ENCODE data around the gene CIPC.

Gene CIPC

DNA sequence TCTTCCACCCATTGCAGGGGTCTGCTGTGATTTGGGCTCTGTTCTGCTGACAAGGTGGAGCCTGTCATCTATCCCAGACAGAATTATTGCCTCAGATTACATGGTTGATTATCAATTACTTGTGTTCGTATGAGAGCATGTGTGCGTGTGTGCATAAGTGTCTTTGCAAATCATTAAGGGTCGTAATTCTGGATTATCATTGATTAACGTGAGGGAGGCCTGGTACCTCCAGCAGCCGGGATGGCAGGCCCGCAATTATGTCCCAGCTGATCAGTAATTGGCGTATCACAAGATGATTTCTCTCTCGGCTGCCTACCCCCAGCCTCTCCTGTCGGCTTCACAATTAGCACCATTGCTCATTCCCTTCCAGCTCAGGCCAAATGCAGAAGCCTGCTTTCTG lies 39.9 kb upstream of the CIPC start:
- CTCF ChIA-PET, result interaction anchor here (0.8 to 20.1 kb wide), 5 partner anchors 11 to 177 kb away, joined by 3 to 791 read pairs (median 33); no protein-coding TSS in a partner anchor
- 97% methylated on average over 8 of the region's 9 CpGs for WGBS (ENCODE audit: insufficient coverage)
- H3K27me3 ChIP-seq (replicated peaks in 2 of 5; ENCODE audit: control insufficient read depth in 4 of 5, insufficient read depth in 5 of 5, low read length in 4 of 5), result no peaks in the 10 kb centered on the region

GRCh38 chr14:77058785-77059184 lies 39.3 kb upstream of the CIPC start:
- Histone ChIP-seq H3K4me1 (ENCODE audit: control extremely low read depth in 1 of 4, control insufficient read depth in 4 of 4, insufficient read depth in 4 of 4, low read length in 3 of 4) (peaks cover 0 to 8% (median 0%) of the 10 kb centered on the region in 4 experiments), H3K9me3 (ENCODE audit: control extremely low read depth in 1 of 5, control insufficient read depth in 4 of 5, insufficient read depth in 2 of 5, low read depth in 1 of 5, low read length in 4 of 5) (peaks cover 0 to 6% (median 0%) of the 10 kb centered on the region in 5 experiments), H3K27ac (ENCODE audit: insufficient read depth in 1 of 2, low read depth in 1 of 2, low read length in 2 of 2, poor library complexity in 1 of 2, severe bottlenecking in 2 of 2) (no peak overlapping the region), H3K4me3 (ENCODE audit: control insufficient read depth in 1 of 7, extremely low read depth in 1 of 7, insufficient read depth in 4 of 7, low read depth in 2 of 7, low read length in 6 of 7) (no peak overlapping the region), H3K27me3 (replicated peaks in 2 of 5; ENCODE audit: control insufficient read depth in 4 of 5, insufficient read depth in 5 of 5, low read length in 4 of 5) (no peaks in the 10 kb centered on the region), H3K36me3 (ENCODE audit: control insufficient read depth in 4 of 4, insufficient read depth in 4 of 4, low read length in 3 of 4) (no peaks in the 10 kb centered on the region)
- ChIA-PET POLR2A (no interaction called here), CTCF (interaction anchor here (0.8 to 20.1 kb wide), 7 partner anchors 11 to 177 kb away, joined by 3 to 791 read pairs (median 9); no protein-coding TSS in a partner anchor)
- no peak for DNase-seq
- 94% methylated on average over 9 of the region's 9 CpGs for WGBS (ENCODE audit: insufficient coverage)

More for the DNA sequence above, 39.9 kb upstream of the CIPC start:
- H3K4me3 ChIP-seq (ENCODE audit: control insufficient read depth in 1 of 7, extremely low read depth in 1 of 7, insufficient read depth in 4 of 7, low read depth in 2 of 7, low read length in 6 of 7), result no peak overlapping the region
- H3K27ac ChIP-seq (ENCODE audit: insufficient read depth in 1 of 2, low read depth in 1 of 2, low read length in 2 of 2, poor library complexity in 1 of 2, severe bottlenecking in 2 of 2), result no peak overlapping the region
- H3K36me3 ChIP-seq (ENCODE audit: control insufficient read depth in 4 of 4, insufficient read depth in 4 of 4, low read length in 3 of 4), result no peaks in the 10 kb centered on the region
- H3K9me3 ChIP-seq (ENCODE audit: control extremely low read depth in 1 of 5, control insufficient read depth in 4 of 5, insufficient read depth in 2 of 5, low read depth in 1 of 5, low read length in 4 of 5), result peaks cover 0 to 6% (median 0%) of the 10 kb centered on the region in 5 experiments
- no peak for DNase-seq
- POLR2A ChIA-PET, result no interaction called here
- peaks cover 0 to 9% (median 2%) of the 10 kb centered on the region in 4 experiments for H3K4me1 ChIP-seq (ENCODE audit: control extremely low read depth in 1 of 4, control insufficient read depth in 4 of 4, insufficient read depth in 4 of 4, low read length in 3 of 4)

DNA sequence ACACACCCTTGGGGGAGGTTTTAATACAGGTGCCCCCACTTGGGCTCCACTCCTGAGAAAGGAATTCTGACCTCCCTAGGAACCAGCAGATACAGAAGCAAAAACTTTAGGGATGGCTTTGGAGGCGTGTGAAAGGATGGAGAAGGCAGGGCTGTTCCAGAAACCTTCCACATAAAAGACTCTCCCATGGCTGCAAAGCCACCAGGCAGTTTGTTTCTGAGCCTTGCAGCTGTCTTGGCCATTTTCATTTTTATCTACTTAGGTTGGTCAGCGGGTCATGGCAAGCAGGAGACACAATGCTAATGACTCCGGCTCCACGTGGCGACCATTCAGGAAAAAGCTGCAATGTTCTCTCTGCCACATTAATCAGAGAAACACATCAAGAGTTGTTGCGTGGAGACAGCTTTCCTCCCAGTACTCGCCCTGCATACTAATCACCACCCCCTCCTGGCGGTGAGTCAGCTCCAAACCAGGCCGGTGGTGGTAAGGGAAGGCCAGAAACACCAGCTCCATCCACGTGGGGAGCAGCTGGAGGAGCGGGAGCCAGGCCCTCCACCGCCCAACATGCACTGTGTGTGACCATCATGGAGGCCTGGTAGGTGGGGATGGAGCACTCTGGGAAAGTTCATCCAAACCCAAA lies 38.7 kb upstream of the CIPC start:
- ChIA-PET CTCF (interaction anchor here (1.4 to 20.1 kb wide), 8 partner anchors 10 to 178 kb away, joined by 3 to 791 read pairs (median 8); no protein-coding TSS in a partner anchor), POLR2A (no interaction called here)
- Histone ChIP-seq H3K36me3 (ENCODE audit: control insufficient read depth in 4 of 4, insufficient read depth in 4 of 4, low read length in 3 of 4) (no peaks in the 10 kb centered on the region), H3K9me3 (ENCODE audit: control extremely low read depth in 1 of 5, control insufficient read depth in 4 of 5, insufficient read depth in 2 of 5, low read depth in 1 of 5, low read length in 4 of 5) (peaks cover 0 to 6% (median 0%) of the 10 kb centered on the region in 5 experiments), H3K27ac (ENCODE audit: insufficient read depth in 1 of 2, low read depth in 1 of 2, low read length in 2 of 2, poor library complexity in 1 of 2, severe bottlenecking in 2 of 2) (no peak overlapping the region), H3K4me1 (ENCODE audit: control extremely low read depth in 1 of 4, control insufficient read depth in 4 of 4, insufficient read depth in 4 of 4, low read length in 3 of 4) (peaks cover 0 to 8% (median 0%) of the 10 kb centered on the region in 4 experiments), H3K27me3 (replicated peaks in 2 of 5; ENCODE audit: control insufficient read depth in 4 of 5, insufficient read depth in 5 of 5, low read length in 4 of 5) (no peaks in the 10 kb centered on the region), H3K4me3 (ENCODE audit: control insufficient read depth in 1 of 7, extremely low read depth in 1 of 7, insufficient read depth in 4 of 7, low read depth in 2 of 7, low read length in 6 of 7) (no peak overlapping the region)
- 80% methylated on average over 10 of the region's 12 CpGs for WGBS (ENCODE audit: insufficient coverage)
- DNase-seq, result peak in 1 of 3 donors; percentile 46

DNA sequence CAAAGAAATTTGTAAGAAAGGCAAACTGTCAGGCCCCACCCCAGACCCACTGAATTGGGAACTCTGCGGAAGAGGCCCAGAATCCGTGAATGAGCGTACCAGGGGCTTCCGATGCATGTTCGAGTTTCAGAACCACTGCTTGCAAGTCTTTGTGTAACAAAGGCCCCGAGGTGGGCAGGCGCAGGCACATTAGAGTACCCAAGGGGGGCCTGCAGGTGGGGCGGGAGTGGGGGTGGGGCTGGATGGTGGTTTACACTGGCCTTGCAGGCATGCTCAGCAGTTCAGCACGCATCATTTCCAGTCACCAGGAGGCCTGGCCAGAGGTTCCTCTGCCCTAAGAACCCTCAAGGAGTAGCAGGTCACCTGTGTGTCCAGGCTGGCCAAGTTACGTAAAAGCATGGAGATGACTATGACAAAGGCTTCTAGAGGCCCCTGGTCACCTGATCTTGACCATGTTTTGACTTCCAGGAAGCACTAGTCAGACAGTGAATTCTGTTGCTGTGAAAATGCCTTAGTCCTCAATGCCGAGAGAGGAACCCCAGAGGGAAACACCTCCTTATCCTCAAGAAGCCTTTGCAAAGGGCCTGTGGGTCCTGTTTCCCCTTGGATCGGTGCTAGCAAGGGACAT lies 36.3 kb upstream of the CIPC start:
- no peak overlapping the region for H3K27ac ChIP-seq (ENCODE audit: insufficient read depth in 1 of 2, low read depth in 1 of 2, low read length in 2 of 2, poor library complexity in 1 of 2, severe bottlenecking in 2 of 2)
- no peaks in the 10 kb centered on the region for H3K36me3 ChIP-seq (ENCODE audit: control insufficient read depth in 4 of 4, insufficient read depth in 4 of 4, low read length in 3 of 4)
- no peak for DNase-seq
- ChIA-PET POLR2A (interaction anchor here (0.7 kb wide), 1 partner anchor 12 kb away, joined by 4 read pairs; no protein-coding TSS in a partner anchor), CTCF (interaction anchor here (0.7 to 20.1 kb wide), 3 partner anchors 16 to 180 kb away, joined by 3 to 791 read pairs (median 55); no protein-coding TSS in a partner anchor)
- no peaks in the 10 kb centered on the region for H3K9me3 ChIP-seq (ENCODE audit: control extremely low read depth in 1 of 5, control insufficient read depth in 4 of 5, insufficient read depth in 2 of 5, low read depth in 1 of 5, low read length in 4 of 5)
- H3K27me3 ChIP-seq (replicated peaks in 2 of 5; ENCODE audit: control insufficient read depth in 4 of 5, insufficient read depth in 5 of 5, low read length in 4 of 5), result no peaks in the 10 kb centered on the region
- 98% methylated on average over 12 of the region's 12 CpGs for WGBS (ENCODE audit: insufficient coverage)
- H3K4me1 ChIP-seq (ENCODE audit: control extremely low read depth in 1 of 4, control insufficient read depth in 4 of 4, insufficient read depth in 4 of 4, low read length in 3 of 4), result peaks cover 0 to 26% (median 8%) of the 10 kb centered on the region in 4 experiments
- no peak overlapping the region for H3K4me3 ChIP-seq (ENCODE audit: control insufficient read depth in 1 of 7, extremely low read depth in 1 of 7, insufficient read depth in 4 of 7, low read depth in 2 of 7, low read length in 6 of 7)

- H3K27me3 ChIP-seq (replicated peaks in 2 of 5; ENCODE audit: control insufficient read depth in 4 of 5, insufficient read depth in 5 of 5, low read length in 4 of 5), result no peaks in the 10 kb centered on the region
- DNase-seq, result no peak
- no peak overlapping the region for H3K4me3 ChIP-seq (ENCODE audit: control insufficient read depth in 1 of 7, extremely low read depth in 1 of 7, insufficient read depth in 4 of 7, low read depth in 2 of 7, low read length in 6 of 7)
- CTCF ChIA-PET, result interaction anchor here (0.8 to 20.1 kb wide), 6 partner anchors 25 to 199 kb away, joined by 3 to 791 read pairs (median 12); no protein-coding TSS in a partner anchor
- no peaks in the 10 kb centered on the region for H3K36me3 ChIP-seq (ENCODE audit: control insufficient read depth in 4 of 4, insufficient read depth in 4 of 4, low read length in 3 of 4)
- H3K4me1 ChIP-seq (ENCODE audit: control extremely low read depth in 1 of 4, control insufficient read depth in 4 of 4, insufficient read depth in 4 of 4, low read length in 3 of 4), result peaks cover 0 to 31% (median 9%) of the 10 kb centered on the region in 4 experiments
- POLR2A ChIA-PET, result no interaction called here
- no peak overlapping the region for H3K27ac ChIP-seq (ENCODE audit: insufficient read depth in 1 of 2, low read depth in 1 of 2, low read length in 2 of 2, poor library complexity in 1 of 2, severe bottlenecking in 2 of 2)
- WGBS (ENCODE audit: insufficient coverage), result 92% methylated on average over 3 of the region's 3 CpGs
- no peaks in the 10 kb centered on the region for H3K9me3 ChIP-seq (ENCODE audit: control extremely low read depth in 1 of 5, control insufficient read depth in 4 of 5, insufficient read depth in 2 of 5, low read depth in 1 of 5, low read length in 4 of 5)
These were observed 35.8 kb upstream of the CIPC start for GRCh38 chr14:77062261-77062660.

- Histone ChIP-seq H3K9me3 (ENCODE audit: control extremely low read depth in 1 of 5, control insufficient read depth in 4 of 5, insufficient read depth in 2 of 5, low read depth in 1 of 5, low read length in 4 of 5) (no peaks in the 10 kb centered on the region), H3K4me1 (ENCODE audit: control extremely low read depth in 1 of 4, control insufficient read depth in 4 of 4, insufficient read depth in 4 of 4, low read length in 3 of 4) (peaks cover 0 to 31% (median 9%) of the 10 kb centered on the region in 4 experiments), H3K36me3 (ENCODE audit: control insufficient read depth in 4 of 4, insufficient read depth in 4 of 4, low read length in 3 of 4) (no peaks in the 10 kb centered on the region), H3K4me3 (ENCODE audit: control insufficient read depth in 1 of 7, extremely low read depth in 1 of 7, insufficient read depth in 4 of 7, low read depth in 2 of 7, low read length in 6 of 7) (no peak overlapping the region), H3K27me3 (replicated peaks in 2 of 5; ENCODE audit: control insufficient read depth in 4 of 5, insufficient read depth in 5 of 5, low read length in 4 of 5) (no peaks in the 10 kb centered on the region), H3K27ac (ENCODE audit: insufficient read depth in 1 of 2, low read depth in 1 of 2, low read length in 2 of 2, poor library complexity in 1 of 2, severe bottlenecking in 2 of 2) (no peak overlapping the region)
- whole genome bisulfite sequencing (ENCODE audit: insufficient coverage), result 95% methylated on average over 9 of the region's 10 CpGs
- ChIA-PET POLR2A (interaction anchor here (0.7 kb wide), 1 partner anchor 184 kb away, joined by 3 read pairs; no protein-coding TSS in a partner anchor), CTCF (interaction anchor here (0.6 to 20.1 kb wide), 17 partner anchors 10 to 354 kb away, joined by 3 to 791 read pairs (median 5); no protein-coding TSS in a partner anchor)
- no peak for DNase-seq
These were observed 34.4 kb upstream of the CIPC start for GRCh38 chr14:77063571-77064171.

All from common myeloid progenitor, CD34-positive (primary cell).